Measurements from ENCODE around the gene PRR19. TPM values are rescaled to one million over a fixed set of nuclear protein-coding genes. Genes with fewer than 3 reads are reported as not detected.

PRR19 gene
- total and polyA plus RNA-seq, 2 donors (not counting 1 experiment from before 2014, with no cell fraction given) = 0.39 to 0.54 TPM

- TF ChIP-seq EZH2 (IDR thresholded peaks at IDR 0.05; ENCODE audit: borderline replicate concordance, insufficient read depth, low read depth, low read length, poor library complexity, severe bottlenecking) (no peak), CTCF (IDR thresholded peaks at IDR 0.05) (no peak)
- CTCF ChIA-PET = interaction anchor here (0.7 to 1.8 kb wide), 3 partner anchors 109 to 183 kb away, joined by 3 to 5 read pairs (median 4); partner anchors contain the start of gene POU2F2
- Histone ChIP-seq H3K9me3 (ENCODE audit: control extremely low read depth in 1 of 3, control insufficient read depth in 2 of 3, insufficient read depth in 1 of 3, low read length in 2 of 3) (no peaks in the 10 kb centered on the region), H3K4me1 (ENCODE audit: control insufficient read depth in 2 of 2, insufficient read depth in 2 of 2, low read length in 2 of 2) (peaks cover 3 to 14% of the 10 kb centered on the region in 2 donors), H3K36me3 (replicated peaks in 1 of 2; ENCODE audit: control extremely low read depth in 1 of 2, control insufficient read depth in 1 of 2, extremely low read depth in 1 of 2, insufficient read depth in 2 of 2, low read length in 1 of 2) (peaks cover 1 to 78% of the 10 kb centered on the region in 2 experiments), H3K79me2 (ENCODE audit: control insufficient read depth, insufficient read depth, low read length) (no peaks in the 10 kb centered on the region), H3K27ac (ENCODE audit: low read length in 2 of 2) (no peak overlapping the region), H3K4me3 (ENCODE audit: control extremely low read depth in 1 of 5, extremely low read depth in 1 of 5, insufficient read depth in 1 of 5, low read depth in 2 of 5, low read length in 4 of 5) (no peak overlapping the region), H3K4me2 (replicated peaks; ENCODE audit: low read depth, low read length, poor library complexity, severe bottlenecking) (no peak overlapping the region), H3K27me3 (replicated peaks in 1 of 4; ENCODE audit: control extremely low read depth in 1 of 4, control insufficient read depth in 3 of 4, insufficient read depth in 4 of 4, low read length in 3 of 4) (no peaks in the 10 kb centered on the region), H2AFZ (ENCODE audit: insufficient read depth, low read depth, low read length, poor library complexity, severe bottlenecking) (no peak overlapping the region), H4K20me1 (ENCODE audit: control insufficient read depth, insufficient read depth, low read length, poor library complexity, severe bottlenecking) (peaks cover 28% of the 10 kb centered on the region), H3K9ac (ENCODE audit: low read length) (no peak overlapping the region)
- H3K9me3 Mint-ChIP-seq (ENCODE audit: insufficient read depth) = no peaks in the 10 kb centered on the region
- POLR2A ChIA-PET = no interaction called here
- peaks cover 13% of the 10 kb centered on the region for H3K4me1 Mint-ChIP-seq
- WGBS (ENCODE audit: insufficient coverage) = 89% methylated on average over 9 of the region's 9 CpGs
- intact Hi-C loops (cut with micrococcal nuclease) = no loop called here
- H3K4me3 Mint-ChIP-seq = no peak overlapping the region
- no peak for ATAC-seq (ENCODE audit: low read depth)
- no peak for DNase-seq
- H3K27ac Mint-ChIP-seq = no peak overlapping the region
- no peaks in the 10 kb centered on the region for H3K27me3 Mint-ChIP-seq
Measured at GRCh38 chr19:42291435-42291810, 10.5 kb upstream of the PRR19 start.

- no peaks in the 10 kb centered on the region for H3K9me3 Mint-ChIP-seq (ENCODE audit: insufficient read depth)
- DNase-seq (no peak), ATAC-seq (ENCODE audit: low read depth) (no peak)
- intact Hi-C loops (cut with micrococcal nuclease) = no loop called here
- Histone ChIP-seq H3K27me3 (replicated peaks in 1 of 4; ENCODE audit: control extremely low read depth in 1 of 4, control insufficient read depth in 3 of 4, insufficient read depth in 4 of 4, low read length in 3 of 4) (no peaks in the 10 kb centered on the region), H3K79me2 (ENCODE audit: control insufficient read depth, insufficient read depth, low read length) (no peaks in the 10 kb centered on the region), H3K4me3 (ENCODE audit: control extremely low read depth in 1 of 5, extremely low read depth in 1 of 5, insufficient read depth in 1 of 5, low read depth in 2 of 5, low read length in 4 of 5) (no peak overlapping the region), H3K27ac (ENCODE audit: low read length in 2 of 2) (no peak overlapping the region), H3K9me3 (ENCODE audit: control extremely low read depth in 1 of 3, control insufficient read depth in 2 of 3, insufficient read depth in 1 of 3, low read length in 2 of 3) (no peaks in the 10 kb centered on the region), H3K4me2 (replicated peaks; ENCODE audit: low read depth, low read length, poor library complexity, severe bottlenecking) (no peak overlapping the region), H3K36me3 (replicated peaks in 1 of 2; ENCODE audit: control extremely low read depth in 1 of 2, control insufficient read depth in 1 of 2, extremely low read depth in 1 of 2, insufficient read depth in 2 of 2, low read length in 1 of 2) (peaks cover 1 to 73% of the 10 kb centered on the region in 2 experiments), H3K9ac (ENCODE audit: low read length) (no peak overlapping the region), H4K20me1 (ENCODE audit: control insufficient read depth, insufficient read depth, low read length, poor library complexity, severe bottlenecking) (peaks cover 21% of the 10 kb centered on the region), H3K4me1 (ENCODE audit: control insufficient read depth in 2 of 2, insufficient read depth in 2 of 2, low read length in 2 of 2) (peaks cover 3 to 10% of the 10 kb centered on the region in 2 donors), H2AFZ (ENCODE audit: insufficient read depth, low read depth, low read length, poor library complexity, severe bottlenecking) (no peak overlapping the region)
- CTCF ChIA-PET = interaction anchor here (1.7 to 2.3 kb wide), 2 partner anchors 160 to 184 kb away, joined by 5 to 6 read pairs; partner anchors contain the start of gene POU2F2
- peaks cover 12% of the 10 kb centered on the region for H3K4me1 Mint-ChIP-seq
- no peak overlapping the region for H3K4me3 Mint-ChIP-seq
- TF ChIP-seq CTCF (IDR thresholded peaks at IDR 0.05) (no peak), EZH2 (IDR thresholded peaks at IDR 0.05; ENCODE audit: borderline replicate concordance, insufficient read depth, low read depth, low read length, poor library complexity, severe bottlenecking) (no peak)
- no peaks in the 10 kb centered on the region for H3K27me3 Mint-ChIP-seq
- POLR2A ChIA-PET = no interaction called here
- H3K27ac Mint-ChIP-seq = no peak overlapping the region
- 94% methylated on average over 27 of the region's 27 CpGs for WGBS (ENCODE audit: insufficient coverage)
Measured at GRCh38 chr19:42292042-42292960, 9.6 kb upstream of the PRR19 start.

Data from B cell (primary cell).